HUDEP-2 (cell line): Measurements from ENCODE around the gene PLEKHA7.
"Not testable (repeated sequence)": the region's sequence is repeated elsewhere in the genome, so short reads cannot be mapped to it uniquely, and the experiment has no call there.

Experiments used
- DNase-seq, 76 experiments: peaks; one replicate each; lab custom pipeline; 2025; ENCODE audit not compliant: unreplicated experiment in 76 of 76; lab: John Stamatoyannopoulos, UW

The PLEKHA7 gene

GRCh38 chr11:16982256-16982671, 31.9 kb downstream of the PLEKHA7 start:
- DNase-seq = no peak

- no peak for DNase-seq
Measured at GRCh38 chr11:16981651-16982194, 32.5 kb downstream of the PLEKHA7 start.

GRCh38 chr11:16979703-16980622, 34.3 kb downstream of the PLEKHA7 start:
- DNase-seq = no peak

GRCh38 chr11:16977994-16978315, 36.3 kb downstream of the PLEKHA7 start:
- no peak for DNase-seq

GRCh38 chr11:16977136-16977993, 36.8 kb downstream of the PLEKHA7 start:
- no peak for DNase-seq

- DNase-seq = no peak
Measured at GRCh38 chr11:16976379-16976778, 37.8 kb downstream of the PLEKHA7 start.

GRCh38 chr11:16975906-16976305, 38.3 kb downstream of the PLEKHA7 start:
- DNase-seq = no peak

GRCh38 chr11:16973338-16973964, 40.8 kb downstream of the PLEKHA7 start:
- DNase-seq = no peak

GRCh38 chr11:16969010-16969999, 44.9 kb downstream of the PLEKHA7 start:
- DNase-seq = no peak

- DNase-seq = no peak
Measured at GRCh38 chr11:16968196-16968595, 46.0 kb downstream of the PLEKHA7 start.

- no peak for DNase-seq
Measured at GRCh38 chr11:16966930-16967671, 47.1 kb downstream of the PLEKHA7 start.

- no peak for DNase-seq
Measured at GRCh38 chr11:16964501-16964900, 49.7 kb downstream of the PLEKHA7 start.

GRCh38 chr11:16963316-16963876, 50.8 kb downstream of the PLEKHA7 start:
- DNase-seq = no peak

- not testable (repeated sequence) for DNase-seq
Measured at GRCh38 chr11:16962589-16962988, 51.6 kb downstream of the PLEKHA7 start.

- DNase-seq = no peak
Measured at GRCh38 chr11:16962146-16962545, 52.1 kb downstream of the PLEKHA7 start.

GRCh38 chr11:16960250-16960649, 54.0 kb downstream of the PLEKHA7 start:
- DNase-seq = no peak

GRCh38 chr11:16959602-16960001, 54.6 kb downstream of the PLEKHA7 start:
- DNase-seq = no peak

- no peak for DNase-seq
Measured at GRCh38 chr11:16958833-16959232, 55.4 kb downstream of the PLEKHA7 start.
